Skin of body (tissue), 2 donors: ENCODE measurements around the gene NTHL1. TPM values are rescaled to one million over a fixed set of nuclear protein-coding genes. Genes with fewer than 3 reads are reported as not detected.
"Not testable (repeated sequence)": the region's sequence is repeated elsewhere in the genome, so short reads cannot be mapped to it uniquely, and the experiment has no call there.

Experiments used
- DNase-seq: peaks from one replicate; lab custom pipeline; 2025; lab: John Stamatoyannopoulos, UW
- total RNA-seq: library from RNA; depleted of rRNA; stranded (reverse); fragments of >200 nt; gene quantifications from one replicate; pipeline ENCODE4 v1.2.3, GENCODE V29; 2014

The NTHL1 gene
- total RNA-seq, 1 donor from 2014 or later, result 14.8 TPM

GRCh38 chr16:2031081-2031577, 16.5 kb downstream of the NTHL1 start:
- no peak for DNase-seq

DNA sequence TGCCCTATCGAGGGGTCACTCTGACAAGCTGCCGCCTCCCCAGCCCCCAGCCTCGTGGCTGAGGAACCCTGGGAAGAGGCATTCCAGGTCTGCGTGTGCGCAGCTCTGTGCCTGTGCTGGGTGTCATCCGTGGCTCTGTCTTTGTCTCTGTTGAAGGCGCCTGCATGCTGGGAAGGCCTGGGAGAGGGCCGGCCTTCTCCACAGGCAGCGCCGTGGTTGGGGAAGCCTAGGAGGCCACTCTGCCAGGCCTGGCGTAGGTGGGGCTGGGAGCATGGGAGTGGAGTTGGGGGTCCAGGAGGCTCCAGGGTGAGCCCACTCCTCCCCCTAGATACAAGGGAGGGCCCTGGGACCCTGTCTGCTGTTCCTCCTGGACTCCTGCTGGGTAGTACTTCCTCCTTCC, 17.6 kb downstream of the NTHL1 start:
- no peak for DNase-seq

- DNase-seq, result no peak
Observed at GRCh38 chr16:2029350-2029749, 18.3 kb downstream of the NTHL1 start.

GRCh38 chr16:2028620-2029220, 18.9 kb downstream of the NTHL1 start:
- DNase-seq, result no peak

DNA sequence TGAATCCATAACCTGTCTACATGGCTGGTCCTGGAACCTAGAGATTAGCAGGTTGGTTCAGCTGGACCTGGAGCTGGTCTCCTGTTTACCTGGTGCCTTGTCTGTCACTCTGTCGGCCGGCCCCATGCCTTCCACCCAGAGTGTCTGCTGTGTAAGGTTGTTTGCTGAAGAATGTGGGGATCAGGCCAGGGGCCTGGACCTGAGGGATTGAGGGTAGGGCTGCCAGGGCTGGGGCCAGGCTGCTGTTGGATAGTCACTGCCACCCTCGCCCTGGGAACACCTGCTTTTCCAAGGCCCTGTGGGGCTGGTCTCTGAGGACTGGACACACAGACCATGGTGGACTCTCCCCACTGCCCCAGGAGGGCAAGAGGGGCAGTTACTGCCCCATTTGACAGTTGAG, 19.5 kb downstream of the NTHL1 start:
- DNase-seq, result no peak

DNA sequence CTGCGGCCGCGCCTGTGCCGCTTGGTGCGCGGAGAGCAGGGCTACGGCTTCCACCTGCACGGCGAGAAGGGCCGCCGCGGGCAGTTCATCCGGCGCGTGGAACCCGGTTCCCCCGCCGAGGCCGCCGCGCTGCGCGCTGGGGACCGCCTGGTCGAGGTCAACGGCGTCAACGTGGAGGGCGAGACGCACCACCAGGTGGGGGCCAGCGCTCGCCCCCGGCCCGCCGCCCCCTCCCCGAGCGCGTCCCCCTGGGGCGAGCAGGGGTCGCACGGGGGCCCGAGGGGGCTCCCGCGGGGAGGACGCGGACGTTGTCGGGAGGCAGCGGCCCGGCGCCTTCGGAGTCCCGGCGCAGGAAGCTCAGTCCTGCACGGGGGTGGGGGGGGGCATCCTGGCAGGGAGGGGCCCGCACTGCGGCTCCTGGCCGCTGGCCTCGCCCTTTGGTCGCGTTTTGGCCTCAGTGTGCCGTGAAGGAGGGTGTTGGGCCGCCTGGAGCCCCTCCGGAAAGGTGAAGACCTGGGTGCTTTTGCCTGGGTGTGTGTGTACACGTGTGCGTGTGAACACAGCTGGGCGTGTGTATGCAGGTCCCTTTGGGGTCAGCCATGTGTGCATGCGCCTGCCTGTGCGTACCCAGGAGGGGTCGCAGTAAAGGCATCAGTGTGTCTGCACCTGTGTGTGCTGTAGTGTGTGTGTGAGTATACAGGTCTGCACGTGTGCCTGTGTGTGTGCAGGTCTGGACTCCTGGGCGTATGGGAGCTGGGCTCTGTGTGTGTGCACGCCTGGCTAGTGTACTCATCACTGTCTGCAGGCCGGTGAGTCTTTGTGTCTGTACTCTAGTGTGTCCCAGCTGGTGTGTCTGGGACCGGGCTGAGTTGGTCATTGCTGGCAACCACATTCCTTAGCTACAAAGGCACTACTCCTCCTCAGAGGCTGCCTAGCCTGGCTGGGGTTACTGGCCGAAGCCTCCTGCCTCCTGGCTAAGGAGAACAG, 20.3 kb downstream of the NTHL1 start:
- DNase-seq, result no peak

DNA sequence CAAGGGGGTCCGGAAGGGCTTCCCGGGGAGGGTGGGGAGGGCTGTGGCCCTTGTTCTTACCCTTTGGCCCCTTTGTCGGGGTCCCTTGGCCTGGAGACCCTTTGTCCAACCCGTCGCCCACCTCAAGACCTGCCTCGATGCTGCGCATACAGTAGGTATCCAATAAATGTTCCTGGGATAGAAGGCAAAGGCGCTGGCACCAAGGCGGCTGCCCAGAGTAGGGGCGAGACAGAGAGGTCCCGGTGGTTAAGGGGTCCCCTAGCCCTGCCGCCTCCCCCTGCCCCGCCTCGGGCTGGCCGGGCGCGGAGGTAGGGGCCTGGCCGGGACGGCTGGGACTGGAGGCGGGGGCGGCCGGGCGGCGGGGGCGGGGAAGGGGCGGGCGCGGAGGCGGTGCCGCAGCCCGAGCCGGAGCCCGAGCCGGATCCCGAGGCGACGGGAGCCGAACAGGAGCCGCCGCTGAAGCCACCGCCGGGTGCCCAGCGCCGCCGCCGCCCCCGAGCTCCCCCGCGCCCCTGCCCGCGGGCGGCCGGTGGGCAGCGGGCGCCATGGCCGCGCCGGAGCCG, 21.1 kb downstream of the NTHL1 start, which contains the start of gene NHERF2:
Gene NHERF2, plus strand, starts transcription at position 442 of the 563 bp plus-strand sequence. Its CDS starts 104 bp downstream, at position 546.
- no peak for DNase-seq

GRCh38 chr16:2025878-2026460, 21.7 kb downstream of the NTHL1 start:
- no peak for DNase-seq

DNA sequence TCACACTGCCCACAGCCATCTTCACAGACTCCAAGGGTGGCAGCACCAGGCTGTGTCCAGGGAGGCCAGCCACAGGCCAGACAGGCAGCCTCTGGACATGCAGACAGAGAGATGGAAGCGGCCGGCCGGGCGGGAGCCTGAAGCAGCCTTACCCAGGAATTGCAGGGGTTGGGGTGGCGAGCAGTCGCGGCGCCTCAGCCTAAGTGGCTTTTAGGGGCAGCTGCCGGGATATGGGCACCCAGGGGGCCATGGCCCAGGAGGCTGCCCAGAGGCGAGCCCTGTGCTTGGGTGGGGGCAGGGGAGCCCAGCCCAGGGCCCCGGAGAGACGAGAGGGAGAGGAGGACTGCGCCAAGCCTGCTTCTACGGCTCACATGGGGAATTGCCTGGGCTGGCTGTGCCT, 22.4 kb downstream of the NTHL1 start:
- no peak for DNase-seq

DNA sequence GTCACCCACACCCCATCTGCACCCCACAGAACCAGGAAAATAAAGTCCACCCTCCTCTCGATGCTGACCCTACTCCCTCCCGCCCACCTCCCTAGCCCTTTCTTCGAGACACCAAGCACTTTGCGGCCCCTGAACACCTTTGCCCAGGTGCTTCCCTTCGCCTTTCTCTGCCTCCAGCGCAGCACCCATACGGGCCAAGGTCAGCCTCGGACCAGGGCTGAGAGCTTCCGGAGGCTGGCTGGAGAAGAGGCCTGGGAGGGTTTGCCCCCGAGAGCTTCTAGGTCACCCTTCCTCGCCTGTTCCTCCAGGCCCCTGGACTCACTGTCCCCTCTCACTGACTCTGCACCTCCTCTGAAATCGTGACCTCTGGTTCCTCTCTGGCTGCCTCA, 23.6 kb downstream of the NTHL1 start:
- no peak for DNase-seq

- DNase-seq, result peak; percentile 92
Observed at GRCh38 chr16:2023092-2024031, 24.3 kb downstream of the NTHL1 start.

GRCh38 chr16:2022723-2023091, 24.9 kb downstream of the NTHL1 start:
- no peak for DNase-seq

DNA sequence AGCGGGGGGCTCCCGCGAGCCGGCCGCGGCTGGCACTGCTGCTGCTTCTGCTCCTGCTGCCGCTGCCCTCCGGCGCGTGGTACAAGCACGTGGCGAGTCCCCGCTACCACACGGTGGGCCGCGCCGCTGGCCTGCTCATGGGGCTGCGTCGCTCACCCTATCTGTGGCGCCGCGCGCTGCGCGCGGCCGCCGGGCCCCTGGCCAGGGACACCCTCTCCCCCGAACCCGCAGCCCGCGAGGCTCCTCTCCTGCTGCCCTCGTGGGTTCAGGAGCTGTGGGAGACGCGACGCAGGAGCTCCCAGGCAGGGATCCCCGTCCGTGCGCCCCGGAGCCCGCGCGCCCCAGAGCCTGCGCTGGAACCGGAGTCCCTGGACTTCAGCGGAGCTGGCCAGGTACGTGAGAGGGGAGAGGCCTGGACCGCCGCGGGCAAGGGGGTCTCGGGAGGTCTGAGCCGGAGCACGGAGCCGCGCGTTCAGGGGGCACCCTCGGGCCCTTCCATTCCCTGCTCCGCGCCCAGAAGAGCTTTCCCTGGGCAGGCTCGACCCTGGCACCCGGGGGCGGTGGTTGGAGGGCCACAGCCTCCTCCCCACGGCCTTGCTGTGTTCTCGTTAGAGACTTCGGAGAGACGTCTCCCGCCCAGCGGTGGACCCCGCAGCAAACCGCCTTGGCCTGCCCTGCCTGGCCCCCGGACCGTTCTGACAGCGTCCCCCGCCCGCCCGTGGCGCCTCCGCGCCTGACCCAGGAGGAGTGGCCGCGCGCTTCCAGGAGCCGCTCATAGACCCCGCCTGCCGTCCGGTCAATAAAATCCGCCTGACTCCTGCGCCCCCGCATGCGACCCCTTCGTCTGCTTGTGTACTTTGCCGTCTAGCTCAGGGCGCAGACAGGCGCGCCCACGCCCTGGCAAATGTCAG, 27.5 kb downstream of the NTHL1 start:
- no peak for DNase-seq

GRCh38 chr16:2019518-2019920, 28.1 kb downstream of the NTHL1 start, which contains the start of gene NPW:
TSS of gene NPW (plus strand) at chr16:2019785.
- no peak for DNase-seq

GRCh38 chr16:2016407-2016922, 31.2 kb downstream of the NTHL1 start:
- DNase-seq, result no peak

GRCh38 chr16:2015947-2016208, 31.8 kb downstream of the NTHL1 start:
- no peak for DNase-seq

DNA sequence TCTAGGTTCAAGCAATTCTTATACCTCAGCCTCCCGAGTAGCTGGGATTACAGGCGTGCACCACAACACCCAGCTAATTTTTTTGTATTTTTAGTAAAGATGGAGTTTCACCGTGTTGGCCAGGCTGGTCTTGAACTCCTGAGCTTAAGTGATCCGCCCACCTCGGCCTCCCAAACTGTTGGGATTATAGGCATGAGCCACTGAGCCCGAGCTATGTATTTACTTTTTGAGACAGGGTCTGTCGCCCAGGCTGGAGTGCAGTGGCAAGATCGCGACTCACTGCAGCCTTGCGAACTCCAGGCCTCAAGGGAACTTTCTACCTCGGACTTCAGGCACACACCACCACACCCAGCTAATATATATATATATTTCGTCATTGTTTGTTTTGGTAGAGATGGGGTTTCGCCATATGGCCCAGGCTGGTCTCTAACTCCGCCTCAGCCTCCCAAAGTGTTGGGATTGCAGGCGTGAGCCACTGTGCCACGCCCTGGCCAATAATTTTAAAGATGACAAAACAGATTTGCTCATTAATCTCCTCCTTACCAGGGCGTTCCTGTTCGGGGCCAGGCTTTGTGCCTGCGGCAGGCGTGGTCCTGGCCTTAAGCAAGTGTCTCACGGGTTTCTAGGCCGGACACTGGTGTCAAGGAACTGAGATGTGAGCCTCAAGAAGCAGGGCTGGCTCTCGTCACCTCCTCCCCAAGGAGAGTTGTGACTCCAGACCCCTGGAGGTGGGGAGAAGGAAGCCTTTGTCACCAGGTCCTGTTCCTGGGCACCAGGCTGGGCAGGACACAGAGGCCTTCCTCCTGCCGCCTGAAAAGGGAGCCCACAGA, 32.3 kb downstream of the NTHL1 start:
- no peak for DNase-seq

DNA sequence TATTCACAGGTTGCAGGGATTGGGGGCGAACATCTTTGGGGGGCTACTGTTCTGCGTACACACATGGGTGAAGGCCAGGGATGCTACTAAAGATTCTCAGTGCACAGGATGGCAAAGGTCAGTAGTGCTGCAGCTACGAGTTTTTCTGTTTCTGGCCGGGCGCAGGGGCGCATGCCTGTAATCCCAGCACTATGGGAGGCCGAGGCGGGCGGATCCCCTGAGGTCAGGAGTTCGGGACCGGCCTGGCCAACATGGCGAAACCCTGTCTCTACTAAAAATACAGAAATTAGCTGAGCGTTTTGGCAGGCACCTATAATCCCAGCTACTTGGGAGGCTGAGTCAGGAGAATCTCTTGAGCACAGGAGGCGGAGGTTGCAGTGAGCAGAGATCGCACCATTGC, 34.1 kb downstream of the NTHL1 start:
- no peak for DNase-seq

- not testable (repeated sequence) for DNase-seq
Observed at GRCh38 chr16:2011726-2012125, 35.9 kb downstream of the NTHL1 start.
